AG08395 (cell line): ENCODE measurements around the gene WDR64.
"Not testable (repeated sequence)": the region's sequence is repeated elsewhere in the genome, so short reads cannot be mapped to it uniquely, and the experiment has no call there.

Source experiments
- DNase-seq: peaks from one replicate; pipeline ENCODE4 v3.0.0; 2012; ENCODE audit warnings: mixed read lengths, low spot score

WDR64 gene

GRCh38 chr1:241701483-241702295, 49.6 kb downstream of the WDR64 start:
- no peak for DNase-seq

GRCh38 chr1:241702442-241703373, 50.6 kb downstream of the WDR64 start:
- DNase-seq, result peak; percentile 29

- not testable (repeated sequence) for DNase-seq
These were observed 51.7 kb downstream of the WDR64 start for GRCh38 chr1:241703739-241704138.

GRCh38 chr1:241706257-241706656, 54.2 kb downstream of the WDR64 start:
- DNase-seq, result peak; percentile 19

GRCh38 chr1:241706967-241707366, 54.9 kb downstream of the WDR64 start:
- peak; percentile 55 for DNase-seq

- DNase-seq, result no peak
These were observed 55.4 kb downstream of the WDR64 start for GRCh38 chr1:241707442-241707841.

GRCh38 chr1:241711326-241711725, 59.2 kb downstream of the WDR64 start:
- DNase-seq, result no peak

GRCh38 chr1:241713316-241713715, 61.2 kb downstream of the WDR64 start:
- DNase-seq, result no peak

GRCh38 chr1:241714321-241715218, 62.5 kb downstream of the WDR64 start:
- no peak for DNase-seq

GRCh38 chr1:241715435-241715834, 63.4 kb downstream of the WDR64 start:
- DNase-seq, result no peak

- no peak for DNase-seq
These were observed 63.9 kb downstream of the WDR64 start for GRCh38 chr1:241715956-241716355.

- no peak for DNase-seq
These were observed 65.0 kb downstream of the WDR64 start for GRCh38 chr1:241716915-241717656.

GRCh38 chr1:241717975-241718374, 65.9 kb downstream of the WDR64 start:
- DNase-seq, result no peak

- DNase-seq, result no peak
These were observed 68.9 kb downstream of the WDR64 start for GRCh38 chr1:241721011-241721410.

- no peak for DNase-seq
These were observed 70.9 kb downstream of the WDR64 start for GRCh38 chr1:241722947-241723346.

- DNase-seq, result no peak
These were observed 72.8 kb downstream of the WDR64 start for GRCh38 chr1:241724741-241725356.

GRCh38 chr1:241730031-241730430, 78.0 kb downstream of the WDR64 start:
- no peak for DNase-seq

GRCh38 chr1:241733899-241734298, 81.8 kb downstream of the WDR64 start:
- DNase-seq, result no peak

GRCh38 chr1:241734533-241734932, 82.5 kb downstream of the WDR64 start:
- no peak for DNase-seq

GRCh38 chr1:241735493-241735926, 83.4 kb downstream of the WDR64 start:
- not testable (repeated sequence) for DNase-seq

- no peak for DNase-seq
These were observed 84.3 kb downstream of the WDR64 start for GRCh38 chr1:241736387-241736786.
